HCT116 (cell line): Measurements from ENCODE around the gene PLGRKT. TPM values are rescaled to one million over a fixed set of nuclear protein-coding genes. Genes with fewer than 3 reads are reported as not detected.

Source experiments
- ATAC-seq: fragments of 200-7000 bp; cut with Tn5 transposase; 2 replicates; pipeline ENCODE4 v1.9.1; 2020; ENCODE audit warnings: mild to moderate bottlenecking, moderate library complexity
- BruUV-seq: library from RNA; stranded (reverse); fragments of 400-500 nt; replicated peaks from 2 replicates; lab custom pipeline; 2021; lab: Mats Ljungman, UMichigan
- CTCF ChIA-PET: fragments of 300-600 bp; sonication (Branson Sonifier 250); formaldehyde crosslinking; loops from one replicate; lab custom pipeline; 2021; ENCODE audit warnings: antibody characterized with exemption; lab: Charles Lee
- POLR2A ChIA-PET: fragments of 300-600, 350-600 bp; sonication (Branson Sonifier 250); formaldehyde crosslinking; loops from one replicate; lab custom pipeline; 2021; ENCODE audit warnings: antibody characterized with exemption; lab: Charles Lee
- RAD21 ChIA-PET, 2 experiments: fragments of 300-600 bp; sonication (Branson Sonifier 250); formaldehyde crosslinking; loops; one replicate each; lab custom pipeline; 2023; ENCODE audit warnings: low total read pairs in 2 of 2; ENCODE audit not compliant: uncharacterized antibody in 2 of 2, unreplicated experiment in 2 of 2, low non-redundant PET in 1 of 2; lab: Charles Lee
- DNase-seq: peaks from one replicate; pipeline ENCODE4 v3.0.0-alpha.2; 2010; ENCODE audit warnings: low read depth, low spot score
- H2AFZ ChIP-seq: fragments of 200-600 bp; shearing (Covaris generic), sonication (generic); 2 replicates; pipeline ENCODE4 v1.6.1; 2017; ENCODE audit warnings: low read depth, mixed run types, mixed read lengths, antibody characterized with exemption, low read length; ENCODE audit not compliant: poor library complexity, severe bottlenecking
- H3K27ac ChIP-seq: 2 replicates; pipeline ENCODE4 v1.5.1; 2012; ENCODE audit warnings: low read depth, low read length
- H3K27me3 ChIP-seq: fragments of 200-600 bp; sonication (generic); 2 replicates; pipeline ENCODE4 v1.6.1; 2016; ENCODE audit warnings: mixed run types, low read length, mixed read lengths; ENCODE audit not compliant: insufficient read depth
- H3K36me3 ChIP-seq, 2 experiments: fragments of 200-500 bp in 1 of 2; fragments of 200-600 bp in 1 of 2; sonication (Bioruptor generic) in 1 of 2; sonication (generic) in 1 of 2; 2 replicates each; pipeline versions ENCODE4 v1.5.1 to v1.6.1; 2014 to 2016; ENCODE audit warnings: low read length in 2 of 2, inconsistent platforms in 1 of 2, mixed read lengths in 1 of 2, mixed run types in 1 of 2; ENCODE audit not compliant: insufficient read depth in 2 of 2, control insufficient read depth in 1 of 2
- H3K4me1 ChIP-seq, 2 experiments: fragments of 200-600 bp in 1 of 2; sonication (generic) in 1 of 2; 2 replicates each; pipeline versions ENCODE4 v1.5.1 to v1.6.1; 2012 to 2017; ENCODE audit warnings: low read length in 2 of 2, inconsistent platforms in 1 of 2, mild to moderate bottlenecking in 1 of 2, mixed read lengths in 1 of 2, mixed run types in 1 of 2, moderate library complexity in 1 of 2; ENCODE audit not compliant: insufficient read depth in 2 of 2, control insufficient read depth in 1 of 2
- H3K4me2 ChIP-seq: fragments of 200-600 bp; sonication (generic); 2 replicates; pipeline ENCODE4 v1.6.1; 2017; ENCODE audit warnings: mixed run types, low read length, mixed read lengths
- H3K4me3 ChIP-seq, 2 experiments: fragments of 200-600 bp in 1 of 2; sonication (generic) in 1 of 2; replicated peaks in 1 of 2; 2 replicates each; pipeline ENCODE4 v1.5.1; 2011 to 2016; ENCODE audit warnings: low read length in 2 of 2, control low read depth in 1 of 2, low read depth in 1 of 2, mild to moderate bottlenecking in 1 of 2, mixed read lengths in 1 of 2, mixed run types in 1 of 2
- H3K79me2 ChIP-seq: fragments of 200-600 bp; sonication (generic); 2 replicates; pipeline ENCODE4 v1.6.1; 2017; ENCODE audit warnings: mild to moderate bottlenecking, mixed run types, low read length, moderate library complexity, mixed read lengths; ENCODE audit not compliant: insufficient read depth
- H3K9ac ChIP-seq: fragments of 200-600 bp; sonication (generic); 2 replicates; pipeline ENCODE4 v1.6.1; 2016; ENCODE audit warnings: low read length, mixed read lengths
- H3K9me2 ChIP-seq: fragments of 200-600 bp; sonication (generic), shearing (Covaris generic); 2 replicates; pipeline ENCODE4 v1.6.1; 2017; ENCODE audit warnings: mixed run types, mild to moderate bottlenecking, moderate library complexity; ENCODE audit not compliant: insufficient read depth
- H3K9me3 ChIP-seq, 2 experiments: fragments of 200-500 bp in 1 of 2; fragments of 200-600 bp in 1 of 2; sonication (Bioruptor generic) in 1 of 2; sonication (generic) in 1 of 2; 2 replicates each; pipeline ENCODE4 v1.6.1; 2014 to 2017; ENCODE audit warnings: low read length in 2 of 2, mixed read lengths in 2 of 2, inconsistent platforms in 1 of 2, low read depth in 1 of 2, mild to moderate bottlenecking in 1 of 2, mixed run types in 1 of 2, moderate library complexity in 1 of 2; ENCODE audit not compliant: control insufficient read depth in 1 of 2, insufficient read depth in 1 of 2
- H4K20me1 ChIP-seq: fragments of 200-600 bp; sonication (generic), shearing (Covaris generic); 2 replicates; pipeline ENCODE4 v1.6.1; 2017; ENCODE audit warnings: mixed run types, mild to moderate bottlenecking, moderate library complexity; ENCODE audit not compliant: insufficient read depth
- ATF3 ChIP-seq: IDR thresholded peaks from 2 replicates; pipeline ENCODE4 v1.6.1; 2012
- CBX3 ChIP-seq: IDR thresholded peaks from 2 replicates; pipeline ENCODE4 v1.6.1; 2012; ENCODE audit warnings: low read depth
- CEBPB ChIP-seq: IDR thresholded peaks from 2 replicates; pipeline ENCODE4 v1.6.1; 2012; ENCODE audit warnings: low read depth
- CTCF ChIP-seq, 3 experiments: fragments of 200-600 bp in 1 of 3; sonication (generic) in 1 of 3; IDR thresholded peaks in 2 of 3; conservative IDR thresholded peaks in 1 of 3; 2 replicates each; pipeline ENCODE4 v1.5.1; 2012 to 2017; ENCODE audit warnings: low read depth in 2 of 3, low read length in 2 of 3, antibody characterized with exemption in 1 of 3, borderline replicate concordance in 1 of 3, control low read depth in 1 of 3, mild to moderate bottlenecking in 1 of 3, mixed read lengths in 1 of 3, mixed run types in 1 of 3, moderate library complexity in 1 of 3; ENCODE audit not compliant: insufficient read depth in 1 of 3
- EGR1 ChIP-seq: IDR thresholded peaks from 2 replicates; pipeline ENCODE4 v1.6.1; 2012; ENCODE audit warnings: low read depth
- ELF1 ChIP-seq: IDR thresholded peaks from 2 replicates; pipeline ENCODE4 v1.6.1; 2012; ENCODE audit warnings: low read depth, borderline replicate concordance
- EZH2 ChIP-seq: fragments of 200-600 bp; sonication (generic); IDR thresholded peaks from 2 replicates; pipeline ENCODE4 v1.6.1; 2017; ENCODE audit warnings: antibody characterized with exemption, mixed run types
- EZH2phosphoT487 ChIP-seq: fragments of 200-600 bp; IDR thresholded peaks from 2 replicates; pipeline ENCODE4 v1.6.1; 2018; ENCODE audit warnings: antibody characterized with exemption, borderline replicate concordance
- FOSL1 ChIP-seq: IDR thresholded peaks from 2 replicates; pipeline ENCODE4 v1.6.1; 2012; ENCODE audit warnings: low read depth
- JUND ChIP-seq: IDR thresholded peaks from 2 replicates; pipeline ENCODE4 v1.6.1; 2012
- POLR2AphosphoS5 ChIP-seq: IDR thresholded peaks from 2 replicates; pipeline ENCODE4 v1.6.1; 2011; ENCODE audit warnings: mild to moderate bottlenecking, low read depth, low read length, moderate library complexity
- REST ChIP-seq: IDR thresholded peaks from 2 replicates; pipeline ENCODE4 v1.6.1; 2012; ENCODE audit warnings: low read depth
- SIN3A ChIP-seq: IDR thresholded peaks from 2 replicates; pipeline ENCODE4 v1.6.1; 2012; ENCODE audit warnings: low read depth
- SP1 ChIP-seq: IDR thresholded peaks from 2 replicates; pipeline ENCODE4 v1.6.1; 2012; ENCODE audit warnings: low read depth
- SRF ChIP-seq: IDR thresholded peaks from 2 replicates; pipeline ENCODE4 v1.6.1; 2012; ENCODE audit warnings: low read depth
- ZBTB33 ChIP-seq: IDR thresholded peaks from 2 replicates; pipeline ENCODE4 v1.6.1; 2011; ENCODE audit warnings: mild to moderate bottlenecking, low read length, moderate library complexity; ENCODE audit not compliant: insufficient replicate concordance; ENCODE audit errors: extremely low read depth
- ZNF274 ChIP-seq: fragments of 200-500 bp; sonication (Bioruptor generic); IDR thresholded peaks from 2 replicates; pipeline ENCODE4 v1.6.1; 2014; ENCODE audit warnings: mild to moderate bottlenecking, low read depth, low read length, inconsistent platforms
- intact Hi-C: fragments of 100-400 bp; cut with micrococcal nuclease; formaldehyde crosslinking; loops from 2 replicates; pipeline ENCODE4 v1.10.0; 2022
- total RNA-seq: library from RNA; stranded (reverse); gene quantifications from one replicate; pipeline ENCODE4 v1.2.1, GENCODE V29; 2021; ENCODE audit not compliant: unreplicated experiment

Gene PLGRKT
- total RNA-seq, 1 experiment from 2014 or later = 23.8 TPM

- TF ChIP-seq EZH2phosphoT487 = no peak
- no peak for TF ChIP-seq FOSL1
- TF ChIP-seq ZNF274 = no peak
- TF ChIP-seq SP1 = no peak
Measured at GRCh38 chr9:5447337-5447736, 9.6 kb upstream of the PLGRKT start (continued).

- ChIA-PET POLR2A (no interaction called here), CTCF (no interaction called here), RAD21 (no interaction called here)
- H4K20me1 ChIP-seq = no peaks in the 10 kb centered on the region
- H3K9ac ChIP-seq = no peak overlapping the region
- H3K4me1 ChIP-seq = peaks cover 7 to 33% of the 10 kb centered on the region in 2 experiments
- H2AFZ ChIP-seq = peak overlapping the region; percentile 66
- H3K4me3 ChIP-seq = no peak overlapping the region
- no peaks in the 10 kb centered on the region for H3K36me3 ChIP-seq
- H3K9me2 ChIP-seq = no peaks in the 10 kb centered on the region
- H3K79me2 ChIP-seq = no peaks in the 10 kb centered on the region
- no peaks in the 10 kb centered on the region for H3K9me3 ChIP-seq
- no peaks in the 10 kb centered on the region for H3K27me3 ChIP-seq
- intact Hi-C loops = loop anchor here (10.0 kb wide), 1 partner anchor 842 kb away; no protein-coding TSS in a partner anchor
- DNase-seq (no peak), ATAC-seq (no peak)
- no TSS peak for BruUV-seq
- H3K4me2 ChIP-seq = peak overlapping the region; percentile 40
- H3K27ac ChIP-seq = no peak overlapping the region
- peak; percentile 71 for TF ChIP-seq SRF
- TF ChIP-seq ELF1 = no peak
- peak; percentile 39; the same call in 1 of the 2 replicates for TF ChIP-seq SIN3A
- peak; percentile 41; the same call in 1 of the 2 replicates for TF ChIP-seq CEBPB
- peak; percentile 52; the same call in 1 of the 2 replicates for TF ChIP-seq CBX3
- TF ChIP-seq ZBTB33 = no peak
- peak; percentile 46; the same call in 1 of the 2 replicates for TF ChIP-seq JUND
- TF ChIP-seq EGR1 = no peak
- TF ChIP-seq ATF3 = no peak
- TF ChIP-seq ZNF274 = no peak
- TF ChIP-seq EZH2 = no peak
- TF ChIP-seq REST = no peak
- TF ChIP-seq SP1 = peak; percentile 51
- no peak for TF ChIP-seq EZH2phosphoT487
- TF ChIP-seq CTCF (IDR thresholded peaks at IDR 0.05 in 2 of 3, conservative IDR thresholded peaks at IDR 0.05 in 1 of 3; ENCODE audit: borderline replicate concordance in 1 of 3, insufficient read depth in 1 of 3, low read depth in 2 of 3, low read length in 2 of 3) = no peak
- TF ChIP-seq POLR2AphosphoS5 = no peak
Measured at GRCh38 chr9:5446451-5447236, 8.9 kb upstream of the PLGRKT start.
